Measurements from ENCODE around the gene CECR2.
A peak's percentile ranks its signal among the peaks of the same experiment; 100 is the strongest.
"Not testable (repeated sequence)": the region's sequence is repeated elsewhere in the genome, so short reads cannot be mapped to it uniquely, and the experiment has no call there.

The CECR2 gene

GRCh38 chr22:17407643-17408042 is 38.4 kb downstream of the CECR2 start:
- DNase-seq = no peak

- DNase-seq = no peak
These were observed 41.3 kb downstream of the CECR2 start for GRCh38 chr22:17410576-17410975.

GRCh38 chr22:17411213-17411612 is 42.0 kb downstream of the CECR2 start:
- peak; percentile 67 for DNase-seq

GRCh38 chr22:17412232-17412631 is 43.0 kb downstream of the CECR2 start:
- no peak for DNase-seq

- DNase-seq = no peak
These were observed 49.6 kb downstream of the CECR2 start for GRCh38 chr22:17418890-17419324.

GRCh38 chr22:17419348-17419747 is 50.1 kb downstream of the CECR2 start:
- DNase-seq = no peak

- no peak for DNase-seq
These were observed 53.6 kb downstream of the CECR2 start for GRCh38 chr22:17422736-17423343.

- DNase-seq = no peak
These were observed 54.4 kb downstream of the CECR2 start for GRCh38 chr22:17423616-17424015.

- DNase-seq = not testable (repeated sequence)
These were observed 58.3 kb downstream of the CECR2 start for GRCh38 chr22:17427528-17427927.

GRCh38 chr22:17429516-17429915 is 60.3 kb downstream of the CECR2 start:
- no peak for DNase-seq

- no peak for DNase-seq
These were observed 61.2 kb downstream of the CECR2 start for GRCh38 chr22:17430412-17430811.

- no peak for DNase-seq
These were observed 61.9 kb downstream of the CECR2 start for GRCh38 chr22:17431179-17431578.

- DNase-seq = no peak
These were observed 65.6 kb downstream of the CECR2 start for GRCh38 chr22:17434856-17435255.

- DNase-seq = no peak
These were observed 66.1 kb downstream of the CECR2 start for GRCh38 chr22:17435375-17435774.

GRCh38 chr22:17436382-17436980 is 67.2 kb downstream of the CECR2 start:
- no peak for DNase-seq

- DNase-seq = peak; percentile 31
These were observed 67.7 kb downstream of the CECR2 start for GRCh38 chr22:17436981-17437412.

- DNase-seq = no peak
These were observed 68.8 kb downstream of the CECR2 start for GRCh38 chr22:17438026-17438425.

- no peak for DNase-seq
These were observed 72.1 kb downstream of the CECR2 start for GRCh38 chr22:17441326-17441725.

GRCh38 chr22:17443405-17444203 is 74.3 kb downstream of the CECR2 start:
- no peak for DNase-seq

- no peak for DNase-seq
These were observed 74.9 kb downstream of the CECR2 start for GRCh38 chr22:17444204-17444504.

- no peak for DNase-seq
These were observed 77.4 kb downstream of the CECR2 start for GRCh38 chr22:17446698-17447097.

GRCh38 chr22:17451316-17451715 is 82.1 kb downstream of the CECR2 start:
- no peak for DNase-seq

- DNase-seq = no peak
These were observed 91.6 kb downstream of the CECR2 start for GRCh38 chr22:17460895-17461294.

GRCh38 chr22:17470880-17471500 is 101.7 kb downstream of the CECR2 start:
- no peak for DNase-seq

All from right hindlimb (tissue), 1 donor.